Fibroblast of lung (primary cell): Measurements from ENCODE around the gene CCDC70.

Source experiments
- EZH2 ChIP-seq: IDR thresholded peaks from 2 replicates; pipeline ENCODE4 v1.5.1; 2012; ENCODE audit warnings: low read length, control low read depth, mild to moderate bottlenecking; ENCODE audit errors: missing control alignments
- TF ChIP-seq, protein P1 (sequence below), 2 donors: IDR thresholded peaks in 1 of 2; conservative IDR thresholded peaks in 1 of 2; 1 replicate in 1 of 2; 2 replicates in 1 of 2; pipeline ENCODE4 v1.5.1; 2011 to 2012; ENCODE audit warnings: low read length in 2 of 2, control low read depth in 1 of 2, inconsistent platforms in 1 of 2, low read depth in 1 of 2, mild to moderate bottlenecking in 1 of 2

- TF ChIP-seq, protein P1, sequence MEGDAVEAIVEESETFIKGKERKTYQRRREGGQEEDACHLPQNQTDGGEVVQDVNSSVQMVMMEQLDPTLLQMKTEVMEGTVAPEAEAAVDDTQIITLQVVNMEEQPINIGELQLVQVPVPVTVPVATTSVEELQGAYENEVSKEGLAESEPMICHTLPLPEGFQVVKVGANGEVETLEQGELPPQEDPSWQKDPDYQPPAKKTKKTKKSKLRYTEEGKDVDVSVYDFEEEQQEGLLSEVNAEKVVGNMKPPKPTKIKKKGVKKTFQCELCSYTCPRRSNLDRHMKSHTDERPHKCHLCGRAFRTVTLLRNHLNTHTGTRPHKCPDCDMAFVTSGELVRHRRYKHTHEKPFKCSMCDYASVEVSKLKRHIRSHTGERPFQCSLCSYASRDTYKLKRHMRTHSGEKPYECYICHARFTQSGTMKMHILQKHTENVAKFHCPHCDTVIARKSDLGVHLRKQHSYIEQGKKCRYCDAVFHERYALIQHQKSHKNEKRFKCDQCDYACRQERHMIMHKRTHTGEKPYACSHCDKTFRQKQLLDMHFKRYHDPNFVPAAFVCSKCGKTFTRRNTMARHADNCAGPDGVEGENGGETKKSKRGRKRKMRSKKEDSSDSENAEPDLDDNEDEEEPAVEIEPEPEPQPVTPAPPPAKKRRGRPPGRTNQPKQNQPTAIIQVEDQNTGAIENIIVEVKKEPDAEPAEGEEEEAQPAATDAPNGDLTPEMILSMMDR (conservative IDR thresholded peaks at IDR 0.05 in 1 of 2, IDR thresholded peaks at IDR 0.05 in 1 of 2; ENCODE audit: low read depth in 1 of 2, low read length in 2 of 2), result no peak
- TF ChIP-seq EZH2, result no peak
Observed at GRCh38 chr13:51840917-51841316, 20.9 kb upstream of the CCDC70 start.
